WERI-Rb-1 (cell line): ENCODE measurements around the gene EEFSEC.

Experiments
- DNase-seq: peaks from one replicate; pipeline ENCODE4 v3.0.0-alpha.2; 2020
- H3K27ac ChIP-seq: fragments of 250-450 bp; sonication (Bioruptor Pico); 2 replicates; pipeline ENCODE4 v1.5.1; 2020; ENCODE audit warnings: mild to moderate bottlenecking, moderate library complexity
- H3K27me3 ChIP-seq: fragments of 250-450 bp; sonication (Bioruptor Pico); 2 replicates; pipeline ENCODE4 v1.5.1; 2021; ENCODE audit warnings: mild to moderate bottlenecking, low read depth, moderate library complexity; ENCODE audit not compliant: insufficient read depth, severe bottlenecking
- H3K36me3 ChIP-seq: fragments of 250-450 bp; sonication (Bioruptor Pico); 2 replicates; pipeline ENCODE4 v1.5.1; 2020; ENCODE audit warnings: mild to moderate bottlenecking, moderate library complexity
- H3K4me3 ChIP-seq: 2 replicates; pipeline ENCODE4 v1.5.1; 2011; ENCODE audit warnings: low read depth, mild to moderate bottlenecking, control low read depth, low read length
- H3K9me3 ChIP-seq: fragments of 250-450 bp; sonication (Bioruptor Pico); 2 replicates; pipeline ENCODE4 v1.5.1; 2021; ENCODE audit warnings: mild to moderate bottlenecking, moderate library complexity; ENCODE audit not compliant: severe bottlenecking
- TF ChIP-seq, protein P1 (sequence below): IDR thresholded peaks from 2 replicates; pipeline ENCODE4 v1.5.1; 2011; ENCODE audit warnings: low read depth, mild to moderate bottlenecking, control low read depth, inconsistent platforms, low read length

Gene EEFSEC

DNA sequence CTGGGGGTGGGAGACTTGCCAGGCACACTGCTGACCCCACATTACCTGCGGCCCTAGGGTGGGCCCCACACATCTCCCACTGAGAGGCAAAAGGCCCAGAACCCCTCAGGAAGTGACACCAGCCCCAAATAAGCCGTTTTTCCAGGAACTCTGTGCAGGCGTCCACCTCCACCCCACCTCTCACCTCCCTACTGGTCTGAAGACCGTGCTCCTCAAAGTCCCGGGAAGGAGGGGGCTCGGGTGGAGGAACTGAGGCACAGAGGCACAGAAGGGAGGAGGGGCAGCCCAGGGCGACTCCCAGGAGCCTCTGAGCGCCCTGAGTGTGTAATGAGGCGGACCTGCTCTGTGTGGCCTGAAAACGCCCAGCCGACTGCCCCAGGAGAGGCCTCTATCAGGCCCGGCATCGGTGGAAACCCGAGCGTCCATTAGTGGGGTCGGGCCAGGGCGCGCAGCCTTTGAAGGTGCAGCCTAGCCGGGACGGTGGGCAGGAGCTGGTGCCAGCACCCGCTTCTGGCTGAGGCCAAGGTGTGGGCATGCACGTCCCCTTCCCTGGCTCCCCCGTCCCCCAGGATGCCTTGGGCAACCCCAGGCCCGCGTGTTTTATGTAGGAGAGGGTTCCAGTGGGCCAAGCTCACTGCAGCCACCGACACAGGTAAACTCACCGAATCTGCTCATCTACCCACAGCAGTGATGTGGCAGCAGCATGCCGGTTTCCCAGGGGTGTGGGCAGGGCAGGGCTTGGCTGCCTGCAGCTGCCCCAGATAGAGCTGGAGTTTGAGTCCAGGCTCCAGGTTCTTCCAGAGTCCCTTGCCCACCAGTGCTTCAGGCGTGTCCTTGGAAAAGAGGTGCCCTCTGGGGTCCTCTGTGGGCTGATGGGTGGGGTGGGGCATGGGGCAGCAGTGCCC is 257.6 kb downstream of the EEFSEC start:
- no peak overlapping the region for H3K27ac ChIP-seq
- DNase-seq = no peak
- H3K4me3 ChIP-seq = no peak overlapping the region
- H3K9me3 ChIP-seq = no peaks in the 10 kb centered on the region
- H3K36me3 ChIP-seq = no peaks in the 10 kb centered on the region
- TF ChIP-seq, protein P1, sequence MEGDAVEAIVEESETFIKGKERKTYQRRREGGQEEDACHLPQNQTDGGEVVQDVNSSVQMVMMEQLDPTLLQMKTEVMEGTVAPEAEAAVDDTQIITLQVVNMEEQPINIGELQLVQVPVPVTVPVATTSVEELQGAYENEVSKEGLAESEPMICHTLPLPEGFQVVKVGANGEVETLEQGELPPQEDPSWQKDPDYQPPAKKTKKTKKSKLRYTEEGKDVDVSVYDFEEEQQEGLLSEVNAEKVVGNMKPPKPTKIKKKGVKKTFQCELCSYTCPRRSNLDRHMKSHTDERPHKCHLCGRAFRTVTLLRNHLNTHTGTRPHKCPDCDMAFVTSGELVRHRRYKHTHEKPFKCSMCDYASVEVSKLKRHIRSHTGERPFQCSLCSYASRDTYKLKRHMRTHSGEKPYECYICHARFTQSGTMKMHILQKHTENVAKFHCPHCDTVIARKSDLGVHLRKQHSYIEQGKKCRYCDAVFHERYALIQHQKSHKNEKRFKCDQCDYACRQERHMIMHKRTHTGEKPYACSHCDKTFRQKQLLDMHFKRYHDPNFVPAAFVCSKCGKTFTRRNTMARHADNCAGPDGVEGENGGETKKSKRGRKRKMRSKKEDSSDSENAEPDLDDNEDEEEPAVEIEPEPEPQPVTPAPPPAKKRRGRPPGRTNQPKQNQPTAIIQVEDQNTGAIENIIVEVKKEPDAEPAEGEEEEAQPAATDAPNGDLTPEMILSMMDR = no peak
- no peaks in the 10 kb centered on the region for H3K27me3 ChIP-seq

DNA sequence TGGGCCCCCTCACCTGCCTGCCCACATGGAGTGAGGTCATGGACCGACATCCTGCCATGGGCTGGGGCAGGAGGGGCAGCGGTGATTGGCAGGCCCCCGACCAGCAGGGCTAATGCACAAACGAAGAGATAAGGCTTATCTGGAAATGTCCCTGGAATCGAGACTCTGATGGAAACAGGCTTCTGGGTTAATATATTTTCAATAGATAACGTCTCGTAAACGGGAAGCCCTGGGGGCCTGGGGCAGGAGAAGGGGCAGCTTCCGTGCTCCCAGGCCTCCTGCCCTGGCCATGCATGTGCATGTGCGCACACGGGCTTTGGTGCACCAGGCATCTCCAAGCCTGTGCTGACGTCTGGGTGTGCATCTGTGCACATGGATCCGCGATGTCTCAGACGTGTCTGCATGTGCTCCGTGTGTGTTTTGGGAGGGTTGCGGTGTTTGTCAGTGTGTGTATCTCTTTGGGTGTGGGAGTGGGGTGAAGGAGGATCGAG is 258.3 kb downstream of the EEFSEC start:
- H3K9me3 ChIP-seq = no peaks in the 10 kb centered on the region
- H3K27ac ChIP-seq = no peak overlapping the region
- no peak for DNase-seq
- TF ChIP-seq, protein P1 = no peak
- H3K36me3 ChIP-seq = no peaks in the 10 kb centered on the region
- H3K4me3 ChIP-seq = no peak overlapping the region
- H3K27me3 ChIP-seq = no peaks in the 10 kb centered on the region

GRCh38 chr3:128412180-128413002 is 259.1 kb downstream of the EEFSEC start:
- no peaks in the 10 kb centered on the region for H3K27me3 ChIP-seq
- TF ChIP-seq, protein P1 = no peak
- H3K9me3 ChIP-seq = no peaks in the 10 kb centered on the region
- no peak overlapping the region for H3K27ac ChIP-seq
- no peaks in the 10 kb centered on the region for H3K36me3 ChIP-seq
- no peak for DNase-seq
- H3K4me3 ChIP-seq = no peak overlapping the region

- Histone ChIP-seq H3K4me3 (no peak overlapping the region), H3K27ac (no peak overlapping the region), H3K36me3 (no peaks in the 10 kb centered on the region), H3K27me3 (no peaks in the 10 kb centered on the region), H3K9me3 (no peaks in the 10 kb centered on the region)
- DNase-seq = no peak
- TF ChIP-seq, protein P1 = no peak
Observed at GRCh38 chr3:128413003-128413370, 259.7 kb downstream of the EEFSEC start.

DNA sequence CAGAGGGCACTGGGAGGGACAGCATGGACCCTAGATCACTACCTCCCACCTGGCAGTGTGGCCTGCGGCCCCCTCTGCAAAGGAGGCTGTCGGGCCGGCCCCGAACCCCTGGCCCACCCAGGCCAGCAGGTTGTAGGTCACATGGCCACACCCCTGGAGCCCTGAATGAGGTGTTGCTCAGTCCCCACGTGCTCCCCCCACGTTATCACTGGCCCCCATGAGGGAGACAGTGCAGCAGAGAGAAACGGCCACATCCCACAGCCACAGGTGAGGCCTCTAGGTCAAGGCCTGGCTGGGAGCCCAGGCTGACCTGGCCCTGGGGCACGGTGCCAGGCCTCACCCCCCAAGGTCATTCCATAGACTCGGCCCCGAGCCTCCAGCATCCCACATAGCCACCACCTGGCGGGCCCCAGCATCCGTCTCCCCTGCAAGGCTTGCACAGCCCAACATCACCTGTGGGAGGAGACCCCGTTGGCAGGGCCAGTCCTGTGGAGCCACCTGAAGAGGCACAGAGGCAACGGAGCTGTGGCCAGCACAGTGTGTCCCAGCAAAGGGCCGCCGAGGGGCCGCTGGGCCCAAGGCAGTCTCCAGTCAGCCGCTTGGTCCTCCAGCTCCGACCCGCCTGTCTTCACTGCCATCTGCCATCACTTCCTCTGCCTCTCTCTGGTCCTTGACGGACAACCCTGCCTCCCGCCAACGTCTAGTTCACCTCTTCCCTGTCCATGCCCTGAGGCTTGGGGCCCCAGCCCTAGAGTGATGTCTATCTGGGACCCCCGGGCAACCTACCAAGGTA is 260.3 kb downstream of the EEFSEC start:
- no peak overlapping the region for H3K4me3 ChIP-seq
- H3K27me3 ChIP-seq = no peaks in the 10 kb centered on the region
- no peak for DNase-seq
- TF ChIP-seq, protein P1 = no peak
- no peak overlapping the region for H3K27ac ChIP-seq
- no peaks in the 10 kb centered on the region for H3K9me3 ChIP-seq
- H3K36me3 ChIP-seq = no peaks in the 10 kb centered on the region
